Measurements from ENCODE around the gene KCTD17. TPM values are rescaled to one million over a fixed set of nuclear protein-coding genes. Genes with fewer than 3 reads are reported as not detected.

The KCTD17 gene
- total RNA-seq, 4 donors from 2014 or later, result 9.5 to 30.5 (median 13.5) TPM

DNA sequence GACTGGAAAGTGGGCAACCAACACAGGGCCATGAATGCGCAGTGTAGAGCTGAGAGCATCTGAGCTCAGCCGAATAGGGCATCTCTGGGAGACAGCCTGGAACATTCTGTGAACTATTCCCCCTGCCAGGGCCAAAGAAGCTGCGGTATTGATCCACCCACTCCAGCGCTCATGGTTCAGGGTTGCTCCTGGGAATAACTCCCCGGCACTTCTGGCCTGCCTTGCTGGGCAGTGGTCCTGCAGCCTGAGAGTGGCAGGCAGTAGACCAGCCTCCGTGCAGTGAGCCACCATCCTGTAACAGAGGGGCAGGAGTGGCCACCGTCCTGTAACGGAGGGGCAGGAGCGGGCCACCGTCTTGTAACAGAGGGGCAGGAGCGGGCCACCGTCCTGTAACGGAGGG is 45.8 kb downstream of the KCTD17 start:
- peaks cover 0 to 6% (median 0%) of the 10 kb centered on the region in 4 donors for H3K4me1 ChIP-seq
- H3K9me3 ChIP-seq, result no peaks in the 10 kb centered on the region
- no peaks in the 10 kb centered on the region for H3K27me3 ChIP-seq
- no peak overlapping the region for H3K27ac ChIP-seq
- no peak for DNase-seq
- no peaks in the 10 kb centered on the region for H3K36me3 ChIP-seq
- H3K4me3 ChIP-seq, result no peak overlapping the region
- TF ChIP-seq POLR2A (IDR thresholded peaks at IDR 0.05), result no peak
- TF ChIP-seq, protein P1, sequence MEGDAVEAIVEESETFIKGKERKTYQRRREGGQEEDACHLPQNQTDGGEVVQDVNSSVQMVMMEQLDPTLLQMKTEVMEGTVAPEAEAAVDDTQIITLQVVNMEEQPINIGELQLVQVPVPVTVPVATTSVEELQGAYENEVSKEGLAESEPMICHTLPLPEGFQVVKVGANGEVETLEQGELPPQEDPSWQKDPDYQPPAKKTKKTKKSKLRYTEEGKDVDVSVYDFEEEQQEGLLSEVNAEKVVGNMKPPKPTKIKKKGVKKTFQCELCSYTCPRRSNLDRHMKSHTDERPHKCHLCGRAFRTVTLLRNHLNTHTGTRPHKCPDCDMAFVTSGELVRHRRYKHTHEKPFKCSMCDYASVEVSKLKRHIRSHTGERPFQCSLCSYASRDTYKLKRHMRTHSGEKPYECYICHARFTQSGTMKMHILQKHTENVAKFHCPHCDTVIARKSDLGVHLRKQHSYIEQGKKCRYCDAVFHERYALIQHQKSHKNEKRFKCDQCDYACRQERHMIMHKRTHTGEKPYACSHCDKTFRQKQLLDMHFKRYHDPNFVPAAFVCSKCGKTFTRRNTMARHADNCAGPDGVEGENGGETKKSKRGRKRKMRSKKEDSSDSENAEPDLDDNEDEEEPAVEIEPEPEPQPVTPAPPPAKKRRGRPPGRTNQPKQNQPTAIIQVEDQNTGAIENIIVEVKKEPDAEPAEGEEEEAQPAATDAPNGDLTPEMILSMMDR (IDR thresholded peaks at IDR 0.05), result no peak

DNA sequence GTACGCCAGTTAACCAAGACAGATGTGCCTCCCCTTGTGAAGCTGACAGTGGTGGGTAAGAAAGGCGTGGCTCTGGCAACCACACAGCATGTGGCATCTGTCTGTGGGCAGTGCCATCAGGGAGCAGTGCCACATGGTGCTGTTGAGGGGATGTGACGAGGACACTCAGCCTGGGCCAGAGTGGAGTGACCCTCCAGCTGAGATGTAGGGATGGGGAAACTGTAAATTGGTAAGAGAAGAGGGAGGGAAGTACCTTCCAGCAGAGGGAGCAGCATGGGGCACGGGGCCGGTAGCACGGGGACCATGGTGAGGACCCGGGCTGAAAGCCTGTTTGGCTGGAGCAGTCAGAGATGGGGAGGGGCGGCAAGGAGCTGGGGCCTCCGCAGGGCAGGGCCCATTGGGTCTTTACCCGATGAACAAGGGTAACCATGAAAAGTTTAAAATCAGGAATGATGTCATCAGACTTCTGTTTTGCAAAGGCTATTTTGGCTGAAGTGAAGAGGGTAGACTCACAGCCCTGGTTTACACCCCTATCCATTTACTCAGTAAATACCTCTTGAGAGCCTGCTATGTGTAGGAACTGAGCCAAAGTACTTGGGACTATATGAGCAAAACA is 47.5 kb downstream of the KCTD17 start:
- TF ChIP-seq POLR2A (IDR thresholded peaks at IDR 0.05), result no peak
- TF ChIP-seq, protein P1 (IDR thresholded peaks at IDR 0.05), result peak in 1 of 6 experiments; percentile 9
- Histone ChIP-seq H3K27me3 (no peaks in the 10 kb centered on the region), H3K9me3 (no peaks in the 10 kb centered on the region), H3K4me1 (peaks cover 0 to 6% (median 0%) of the 10 kb centered on the region in 4 donors), H3K27ac (no peak overlapping the region), H3K36me3 (no peaks in the 10 kb centered on the region), H3K4me3 (no peak overlapping the region)
- DNase-seq, result no peak

DNA sequence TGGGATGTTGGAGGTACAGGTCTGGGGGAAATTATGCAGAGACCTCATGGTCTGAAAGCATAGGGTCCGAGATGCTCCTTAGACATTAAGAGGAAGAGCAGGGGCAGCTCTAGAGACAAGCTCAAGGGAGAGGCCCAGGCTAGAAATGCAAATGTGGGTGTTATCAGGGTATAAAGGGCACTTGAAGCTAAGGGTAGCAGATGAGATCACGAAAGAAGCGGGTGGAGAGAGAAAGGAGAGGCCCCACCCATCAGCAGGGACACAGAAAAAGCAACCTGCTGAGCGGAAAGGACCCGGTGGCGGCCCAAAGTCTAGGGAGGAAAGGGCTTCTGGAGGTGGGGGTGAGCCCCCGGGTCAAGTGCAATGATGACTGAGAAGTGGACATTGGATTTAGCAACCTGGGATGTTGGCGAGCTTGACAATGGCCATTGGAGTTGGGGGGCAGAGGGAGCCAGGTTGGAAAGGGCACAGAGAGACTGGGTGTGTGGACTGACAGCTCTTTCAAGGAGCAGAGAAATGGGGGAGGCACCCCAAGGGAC is 49.1 kb downstream of the KCTD17 start:
- Histone ChIP-seq H3K36me3 (no peaks in the 10 kb centered on the region), H3K4me3 (no peak overlapping the region), H3K9me3 (no peaks in the 10 kb centered on the region), H3K27ac (peak overlapping the region in 2 of 4 donors; percentile 17 to 68), H3K4me1 (peaks cover 0 to 6% (median 0%) of the 10 kb centered on the region in 4 donors), H3K27me3 (no peaks in the 10 kb centered on the region)
- peak in 2 of 3 donors; percentile 60 to 76 for DNase-seq
- TF ChIP-seq, protein P1 (IDR thresholded peaks at IDR 0.05), result no peak
- peak in 1 of 2 donors; percentile 15 for TF ChIP-seq POLR2A (IDR thresholded peaks at IDR 0.05)

DNA sequence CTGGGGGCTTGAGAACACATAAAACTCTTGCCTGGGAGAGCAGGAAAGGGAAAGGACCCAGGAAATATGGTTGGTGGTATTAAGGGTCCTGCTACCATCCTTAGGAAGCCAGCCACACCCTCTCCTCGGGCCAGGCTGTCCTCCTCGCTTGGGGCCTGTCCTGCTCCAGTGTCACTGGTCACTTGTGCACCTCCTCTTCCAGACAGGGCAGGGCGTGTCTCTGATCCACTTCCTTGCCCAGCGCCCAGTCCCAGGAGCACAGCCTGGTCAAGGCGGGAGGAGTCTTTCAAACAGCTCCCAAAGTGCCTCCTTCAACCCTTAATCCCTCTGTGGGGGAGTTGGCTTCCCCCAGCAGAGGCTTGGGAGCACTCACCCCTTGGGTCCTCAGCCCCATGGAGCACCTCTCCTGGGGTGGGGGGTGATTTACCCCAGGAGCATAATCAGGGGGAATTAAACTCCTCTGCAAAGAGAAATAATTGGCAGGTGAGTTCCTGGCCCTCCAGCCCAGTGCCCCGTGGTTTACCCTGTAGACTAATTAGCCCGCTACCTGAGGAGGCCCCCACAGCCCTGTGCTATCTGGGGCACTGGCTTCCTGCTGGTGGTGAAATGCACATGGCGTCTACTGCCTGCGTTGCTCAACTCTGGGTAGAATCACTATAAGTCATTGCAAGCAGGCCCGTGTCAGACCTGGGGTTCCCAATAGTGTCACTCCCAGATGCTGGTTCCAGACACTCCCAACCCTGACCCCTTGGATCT is 49.9 kb downstream of the KCTD17 start:
- Histone ChIP-seq H3K27me3 (no peaks in the 10 kb centered on the region), H3K9me3 (no peaks in the 10 kb centered on the region), H3K36me3 (no peaks in the 10 kb centered on the region), H3K27ac (peak overlapping the region in 1 of 4 donors; percentile 40), H3K4me1 (peaks cover 0 to 6% (median 0%) of the 10 kb centered on the region in 4 donors), H3K4me3 (no peak overlapping the region)
- TF ChIP-seq POLR2A (IDR thresholded peaks at IDR 0.05), result no peak
- TF ChIP-seq, protein P1 (IDR thresholded peaks at IDR 0.05), result no peak
- DNase-seq, result peak in 1 of 3 donors; percentile 60

DNA sequence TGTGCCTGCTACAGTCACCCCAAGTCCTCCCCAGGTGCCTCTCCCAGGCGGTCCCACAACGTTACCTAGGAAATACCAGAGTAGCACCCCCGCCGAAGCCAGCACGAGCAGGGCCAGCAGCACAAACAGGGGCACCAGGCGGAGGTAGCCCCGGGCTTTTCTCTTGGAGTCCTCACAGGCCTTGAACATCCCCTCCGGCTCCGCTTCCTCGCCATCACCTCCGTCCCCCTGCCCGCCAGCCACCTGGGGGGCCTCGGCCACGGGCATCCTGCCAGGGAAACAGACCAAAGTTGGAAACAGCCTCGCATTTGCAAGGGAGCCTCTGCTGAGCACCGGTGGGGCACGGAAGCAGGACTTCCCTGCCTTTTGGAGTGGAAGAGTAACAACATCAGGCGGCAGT is 51.6 kb downstream of the KCTD17 start:
- Histone ChIP-seq H3K4me3 (no peak overlapping the region), H3K36me3 (no peaks in the 10 kb centered on the region), H3K27ac (no peak overlapping the region), H3K4me1 (peaks cover 0 to 11% (median 0%) of the 10 kb centered on the region in 4 donors), H3K9me3 (no peaks in the 10 kb centered on the region), H3K27me3 (no peaks in the 10 kb centered on the region)
- DNase-seq, result no peak
- no peak for TF ChIP-seq POLR2A (IDR thresholded peaks at IDR 0.05)
- TF ChIP-seq, protein P1 (IDR thresholded peaks at IDR 0.05), result no peak

Measured in Peyer's patch (tissue), 4 donors.